ENCODE measurements around the gene USP37.
A peak's percentile ranks its signal among the peaks of the same experiment; 100 is the strongest.

The USP37 gene

DNA sequence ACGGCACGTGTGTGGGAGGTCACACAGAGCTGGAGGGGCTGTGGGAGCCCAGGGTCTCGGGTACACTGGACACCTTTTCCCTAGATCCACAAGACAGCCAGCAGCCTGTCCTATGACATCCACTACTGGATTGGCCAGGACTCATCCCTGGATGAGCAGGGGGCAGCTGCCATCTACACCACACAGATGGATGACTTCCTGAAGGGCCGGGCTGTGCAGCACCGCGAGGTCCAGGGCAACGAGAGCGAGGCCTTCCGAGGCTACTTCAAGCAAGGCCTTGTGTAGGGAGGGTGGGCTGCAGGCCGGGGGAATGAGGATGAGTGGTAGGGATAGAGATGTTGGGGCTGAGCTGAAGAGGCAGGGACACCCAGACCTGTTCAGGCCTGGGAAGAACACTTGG lies 142.6 kb downstream of the USP37 start:
- no peak for DNase-seq

DNA sequence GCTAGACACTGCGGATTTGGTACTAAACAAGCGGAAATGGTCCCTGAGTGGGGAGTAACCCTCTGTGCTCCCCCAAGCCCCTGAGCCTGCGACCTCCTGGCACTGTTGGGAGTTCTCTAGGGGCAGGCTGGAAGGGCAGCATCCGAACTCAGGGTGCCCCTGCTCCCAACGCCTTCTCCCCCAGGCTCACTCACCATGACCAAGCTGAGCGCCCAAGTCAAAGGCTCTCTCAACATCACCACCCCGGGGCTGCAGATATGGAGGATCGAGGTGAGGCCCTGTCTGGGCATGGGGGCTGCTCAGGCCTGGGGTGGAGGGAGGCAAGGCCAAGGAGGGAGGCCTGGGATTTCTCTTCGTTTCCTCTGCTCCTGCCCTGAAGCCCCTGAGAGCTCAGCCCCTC lies 144.6 kb downstream of the USP37 start:
- no peak for DNase-seq

DNA sequence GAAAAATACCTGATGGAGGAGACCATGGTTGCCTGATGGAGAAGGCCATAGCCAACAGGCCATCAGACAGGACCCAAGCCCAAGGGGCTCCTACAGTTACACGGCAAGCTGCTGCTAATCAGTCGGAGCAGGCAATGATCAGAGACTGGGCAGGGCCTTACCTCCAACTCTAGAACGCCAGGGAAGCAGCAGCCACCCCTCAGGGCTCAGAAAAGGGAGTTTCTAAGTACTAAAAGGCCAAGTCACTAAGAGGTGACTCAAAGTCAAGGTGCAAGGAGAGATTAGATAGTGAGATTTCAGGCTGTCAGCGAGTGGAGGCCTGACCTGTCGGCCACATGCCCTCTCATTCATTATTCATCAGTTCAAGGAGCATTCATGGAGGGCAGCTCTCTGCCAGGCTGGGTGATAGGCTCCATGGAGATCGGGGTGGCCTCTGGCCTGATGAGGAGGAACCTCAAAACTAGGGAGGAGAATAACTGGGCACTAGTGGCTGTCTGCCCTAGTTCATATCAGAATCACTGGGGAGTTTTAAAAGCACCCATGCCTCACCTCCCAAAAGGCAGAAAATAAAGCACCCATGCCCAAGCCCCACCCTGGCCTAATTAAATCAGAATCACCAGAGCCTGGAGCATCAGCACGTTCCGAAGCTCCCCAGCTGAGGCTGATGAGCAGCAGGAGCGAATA lies 145.6 kb downstream of the USP37 start:
- DNase-seq, result no peak

DNA sequence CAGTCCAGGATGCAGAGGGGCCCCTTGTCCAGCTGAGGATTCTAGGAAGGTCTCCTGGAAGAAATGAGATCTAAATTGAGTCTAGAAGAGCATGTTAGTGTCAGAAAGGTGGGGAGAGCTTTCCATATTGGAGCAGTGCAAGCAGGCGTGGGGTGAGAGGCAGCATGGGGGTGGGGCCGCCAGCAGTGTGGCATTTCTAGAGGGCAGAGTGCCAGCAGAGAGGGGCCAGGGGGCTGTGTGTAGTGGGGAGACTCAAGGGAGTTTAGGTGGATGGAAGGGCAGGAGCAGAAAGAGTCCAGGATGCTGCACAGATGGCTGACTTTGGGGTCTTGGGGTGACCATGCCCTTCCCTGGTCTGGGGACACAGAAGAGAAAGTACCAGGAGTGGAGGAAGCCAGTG lies 147.1 kb downstream of the USP37 start:
- DNase-seq, result no peak

DNA sequence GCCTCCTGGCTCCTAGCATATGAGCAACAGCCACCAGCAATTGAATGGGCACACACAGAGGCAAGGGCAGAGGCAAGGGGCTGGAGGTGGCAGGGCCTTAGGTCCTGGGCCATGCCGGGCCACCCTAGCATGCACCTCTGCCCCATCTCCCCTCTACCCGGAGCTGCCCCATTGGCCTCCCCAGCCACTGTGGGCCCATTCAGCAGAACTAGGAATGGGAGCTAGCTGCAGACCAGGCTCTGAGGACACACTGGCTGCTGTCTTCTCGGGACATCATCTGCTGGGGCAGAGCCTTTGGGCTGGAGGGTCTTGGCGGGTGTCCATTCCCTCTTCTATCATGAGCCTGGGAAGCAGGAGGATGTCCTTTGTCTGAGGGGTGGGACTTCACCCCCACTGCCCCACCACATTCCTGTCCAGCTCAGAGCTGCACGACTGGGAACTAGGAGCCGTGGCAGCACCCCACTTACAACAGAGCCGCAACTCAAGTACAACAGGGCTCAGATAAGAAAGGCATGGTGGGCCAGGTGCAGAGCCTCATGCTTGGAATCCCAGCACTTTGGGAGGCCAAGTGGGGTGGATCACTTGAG lies 148.4 kb downstream of the USP37 start:
- DNase-seq, result no peak

DNA sequence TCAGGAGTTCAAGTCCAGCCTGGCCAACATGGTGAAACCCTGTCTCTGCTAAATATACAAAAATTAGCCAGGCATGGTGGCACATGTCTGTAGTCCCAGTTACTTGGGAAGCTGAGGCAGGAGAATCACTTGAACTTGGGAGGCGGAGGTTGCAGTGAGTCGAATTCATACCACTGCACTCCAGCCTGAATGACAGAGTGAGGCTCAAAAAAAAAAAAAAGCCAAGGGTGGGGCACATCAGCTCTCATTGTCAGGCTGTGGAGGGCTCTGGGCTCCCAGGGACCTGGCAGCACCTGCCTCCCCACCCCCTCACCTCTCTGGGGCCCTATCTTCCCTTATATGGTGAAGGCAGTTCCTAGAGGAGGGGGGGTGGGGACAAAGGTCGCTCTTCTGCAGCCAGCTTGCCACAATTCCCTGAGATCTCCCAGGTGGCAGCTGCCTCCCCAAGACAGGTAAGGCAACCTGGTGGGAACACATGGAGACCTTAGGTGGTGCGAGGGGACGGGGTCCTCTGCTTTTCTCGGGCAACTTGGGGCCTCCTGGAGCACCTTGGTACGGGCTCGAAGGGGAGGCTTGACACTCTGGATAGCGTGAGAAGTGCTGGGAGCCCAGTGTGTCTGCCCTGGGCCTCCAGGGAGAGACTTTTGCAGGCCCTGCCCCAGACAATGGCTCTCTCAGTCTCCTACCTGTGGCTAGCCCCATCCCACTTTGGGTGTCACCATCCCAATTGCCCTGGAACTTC lies 149.3 kb downstream of the USP37 start, which contains the start of gene VIL1:
TSS of gene VIL1 (plus strand) at position 407 of the 742 bp plus-strand sequence. CDS start 4,656 bp downstream, outside the sequence.
- no peak for DNase-seq

DNA sequence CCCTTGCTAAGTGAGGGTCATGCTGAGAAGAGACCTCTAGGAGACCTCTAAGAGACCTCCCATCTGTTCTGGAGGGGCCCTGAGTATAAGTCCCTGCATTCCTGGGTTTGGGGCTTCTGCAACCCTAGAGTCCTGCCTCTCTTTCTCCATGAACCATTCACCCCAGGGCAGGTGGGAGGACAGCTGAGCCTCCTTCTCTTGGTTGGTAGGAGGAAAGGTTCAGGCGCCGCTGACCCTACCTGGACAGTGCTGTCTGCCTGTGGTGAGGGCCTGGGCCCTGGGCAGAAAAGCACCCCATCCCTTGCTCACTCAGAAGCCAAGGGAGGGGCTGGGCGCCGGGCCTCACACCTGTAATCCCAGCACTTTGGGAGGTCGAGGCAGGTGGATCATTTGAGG lies 149.8 kb downstream of the USP37 start:
- no peak for DNase-seq

DNA sequence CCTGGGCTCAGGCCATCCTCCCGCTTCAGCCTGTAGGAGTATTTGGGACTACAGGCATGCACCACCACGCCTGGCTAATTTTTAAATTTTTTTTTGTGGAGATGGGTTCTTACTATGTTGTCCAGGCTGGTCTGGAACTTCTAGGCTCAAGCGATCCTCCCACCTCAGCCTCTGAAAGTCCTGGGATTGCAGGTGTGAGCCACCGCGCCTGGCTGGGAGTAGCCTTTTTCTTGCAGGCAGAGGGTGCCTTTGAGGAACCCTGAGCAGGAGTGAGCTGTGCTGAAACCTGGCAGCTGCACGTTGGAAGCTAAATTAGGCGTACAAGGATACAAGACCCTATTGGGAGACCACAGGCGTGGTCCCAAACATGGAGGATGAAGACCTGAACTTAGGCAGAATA lies 160.4 kb downstream of the USP37 start:
- no peak for DNase-seq

DNA sequence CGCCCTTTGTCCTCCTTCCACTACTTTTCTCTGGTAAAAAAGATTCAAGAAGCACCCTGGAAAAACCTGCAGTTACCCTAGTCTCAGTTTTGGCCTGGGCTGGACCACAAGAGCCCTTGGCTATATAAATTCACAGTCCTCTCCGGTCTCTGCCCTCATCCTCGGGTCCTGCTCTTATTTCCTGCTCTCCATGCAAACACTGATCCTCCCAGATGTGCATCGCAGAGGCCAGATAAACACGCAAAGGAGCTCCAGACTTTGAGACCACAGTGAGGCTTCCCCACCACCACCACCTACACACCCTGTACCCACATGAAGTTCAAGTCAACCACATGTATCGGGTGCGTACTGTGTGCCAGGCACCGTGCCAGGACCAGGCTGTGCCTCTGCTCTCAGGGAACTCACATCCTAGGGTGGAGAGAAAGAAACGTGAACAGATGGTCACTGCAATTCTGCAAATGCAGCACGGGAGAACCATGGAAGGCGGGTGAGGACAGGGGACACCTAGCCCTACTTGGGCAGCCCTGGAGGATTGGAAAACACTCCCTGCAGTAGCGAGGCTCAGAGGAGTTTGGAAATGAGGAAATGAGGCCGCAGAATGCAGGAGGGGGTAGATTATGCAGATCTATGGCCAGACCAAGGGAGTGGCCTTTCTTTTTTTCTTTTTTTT lies 161.1 kb downstream of the USP37 start:
- peak; percentile 51 for DNase-seq

DNA sequence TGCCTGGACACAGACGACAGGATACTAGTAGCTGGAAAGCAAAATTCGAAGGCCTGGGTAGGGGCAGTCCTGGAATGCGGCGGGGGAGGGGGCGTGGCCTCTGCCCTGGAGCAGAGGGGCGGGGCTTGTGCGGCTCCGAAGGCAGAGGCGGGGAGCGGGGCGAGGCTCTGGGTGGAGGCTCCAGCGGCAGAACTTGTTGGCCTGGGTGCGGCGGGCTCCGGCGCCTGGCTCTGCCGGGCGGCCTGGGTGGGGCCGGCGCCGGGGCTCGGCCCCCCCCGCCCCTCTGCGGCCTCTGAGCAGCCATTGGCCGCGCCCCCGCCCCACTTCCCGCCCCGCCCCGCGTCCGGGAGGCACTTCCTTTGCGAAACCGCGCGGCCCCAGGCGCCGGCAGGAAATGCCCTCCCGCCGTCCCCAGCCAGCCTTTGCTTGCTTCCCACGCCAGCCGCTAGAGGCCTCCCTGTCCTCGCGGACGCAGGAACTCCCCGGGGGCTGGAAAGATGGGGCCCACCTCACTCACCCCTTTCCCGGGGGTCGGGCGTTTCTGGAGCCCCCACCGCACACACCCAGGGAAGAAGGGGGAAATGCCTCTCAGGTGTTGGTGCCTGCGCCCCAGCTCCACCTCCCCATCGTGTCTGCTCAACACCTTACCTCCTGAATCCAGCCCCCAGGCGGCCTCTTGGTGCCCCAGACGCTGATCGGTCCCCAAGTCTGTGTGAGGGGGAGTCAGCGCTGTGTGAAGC lies 161.8 kb downstream of the USP37 start:
- DNase-seq, result peak; percentile 94

DNA sequence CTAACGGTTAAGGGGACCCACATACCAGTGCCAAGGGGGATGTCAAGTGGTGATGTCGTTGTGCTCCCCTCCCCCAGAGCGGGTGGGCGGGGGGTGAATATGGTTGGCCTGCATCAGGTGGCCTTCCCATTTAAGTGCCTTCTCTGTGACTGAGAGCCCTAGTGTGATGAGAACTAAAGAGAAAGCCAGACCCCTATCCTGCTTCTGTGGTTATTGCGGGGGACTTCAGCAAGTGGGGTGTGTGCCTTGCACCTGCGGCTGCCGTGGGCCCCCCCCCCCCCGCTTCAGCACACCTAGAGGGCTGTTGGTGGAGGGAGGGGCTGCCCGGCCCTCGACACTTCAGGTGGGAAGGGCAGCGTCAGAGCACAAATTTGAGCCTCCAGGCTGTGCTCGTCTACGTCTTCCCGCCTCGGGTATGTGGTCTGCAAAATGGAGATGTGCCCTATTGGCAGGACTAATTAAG lies 162.4 kb downstream of the USP37 start:
- DNase-seq, result no peak

DNA sequence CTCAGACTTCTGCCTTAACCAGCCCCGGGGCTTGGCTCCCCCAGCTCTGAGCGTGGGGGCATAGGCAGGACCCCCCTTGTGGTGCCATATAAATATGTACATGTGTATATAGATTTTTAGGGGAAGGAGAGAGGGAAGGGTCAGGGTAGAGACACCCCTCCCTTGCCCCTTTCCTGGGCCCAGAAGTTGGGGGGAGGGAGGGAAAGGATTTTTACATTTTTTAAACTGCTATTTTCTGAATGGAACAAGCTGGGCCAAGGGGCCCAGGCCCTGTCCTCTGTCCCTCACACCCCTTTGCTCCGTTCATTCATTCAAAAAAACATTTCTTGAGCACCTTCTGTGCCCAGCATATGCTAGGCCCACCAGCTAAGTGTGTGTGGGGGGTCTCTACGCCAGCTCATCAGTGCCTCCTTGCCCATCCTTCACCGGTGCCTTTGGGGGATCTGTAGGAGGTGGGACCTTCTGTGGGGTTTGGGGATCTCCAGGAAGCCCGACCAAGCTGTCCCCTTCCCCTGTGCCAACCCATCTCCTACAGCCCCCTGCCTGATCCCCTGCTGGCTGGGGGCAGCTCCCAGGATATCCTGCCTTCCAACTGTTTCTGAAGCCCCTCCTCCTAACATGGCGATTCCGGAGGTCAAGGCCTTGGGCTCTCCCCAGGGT lies 162.9 kb downstream of the USP37 start:
- no peak for DNase-seq

DNA sequence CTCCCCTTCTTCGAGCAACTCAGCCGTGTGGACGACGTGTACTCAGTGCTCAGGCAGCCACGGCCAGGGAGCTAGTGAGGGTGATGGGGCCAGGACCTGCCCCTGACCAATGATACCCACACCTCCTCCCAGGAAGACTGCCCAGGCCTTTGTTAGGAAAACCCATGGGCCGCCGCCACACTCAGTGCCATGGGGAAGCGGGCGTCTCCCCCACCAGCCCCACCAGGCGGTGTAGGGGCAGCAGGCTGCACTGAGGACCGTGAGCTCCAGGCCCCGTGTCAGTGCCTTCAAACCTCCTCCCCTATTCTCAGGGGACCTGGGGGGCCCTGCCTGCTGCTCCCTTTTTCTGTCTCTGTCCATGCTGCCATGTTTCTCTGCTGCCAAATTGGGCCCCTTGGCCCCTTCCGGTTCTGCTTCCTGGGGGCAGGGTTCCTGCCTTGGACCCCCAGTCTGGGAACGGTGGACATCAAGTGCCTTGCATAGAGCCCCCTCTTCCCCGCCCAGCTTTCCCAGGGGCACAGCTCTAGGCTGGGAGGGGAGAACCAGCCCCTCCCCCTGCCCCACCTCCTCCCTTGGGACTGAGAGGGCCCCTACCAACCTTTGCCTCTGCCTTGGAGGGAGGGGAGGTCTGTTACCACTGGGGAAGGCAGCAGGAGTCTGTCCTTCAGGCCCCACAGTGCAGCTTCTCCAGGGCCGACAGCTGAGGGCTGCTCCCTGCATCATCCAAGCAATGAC lies 163.6 kb downstream of the USP37 start:
- no peak for DNase-seq

DNA sequence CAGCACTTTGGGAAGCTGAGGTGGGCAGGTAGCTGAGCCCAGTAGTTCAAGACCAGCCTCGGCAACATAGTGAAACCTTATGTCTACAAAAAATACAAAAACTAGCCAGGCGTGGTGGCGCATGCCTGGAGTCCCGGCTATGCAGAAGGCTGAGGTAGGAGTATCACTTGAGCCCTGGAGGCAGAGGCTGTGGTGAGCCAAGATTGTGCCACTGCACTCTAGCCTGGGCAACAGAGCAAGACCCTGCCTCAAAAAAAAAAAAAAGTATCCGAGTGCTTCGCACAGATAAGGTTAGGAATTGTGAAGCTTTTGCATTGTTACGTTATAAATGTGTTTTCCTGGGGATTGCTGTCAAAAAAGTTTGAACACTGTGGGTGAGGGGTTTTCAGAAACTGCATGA lies 164.3 kb downstream of the USP37 start:
- DNase-seq, result no peak

DNA sequence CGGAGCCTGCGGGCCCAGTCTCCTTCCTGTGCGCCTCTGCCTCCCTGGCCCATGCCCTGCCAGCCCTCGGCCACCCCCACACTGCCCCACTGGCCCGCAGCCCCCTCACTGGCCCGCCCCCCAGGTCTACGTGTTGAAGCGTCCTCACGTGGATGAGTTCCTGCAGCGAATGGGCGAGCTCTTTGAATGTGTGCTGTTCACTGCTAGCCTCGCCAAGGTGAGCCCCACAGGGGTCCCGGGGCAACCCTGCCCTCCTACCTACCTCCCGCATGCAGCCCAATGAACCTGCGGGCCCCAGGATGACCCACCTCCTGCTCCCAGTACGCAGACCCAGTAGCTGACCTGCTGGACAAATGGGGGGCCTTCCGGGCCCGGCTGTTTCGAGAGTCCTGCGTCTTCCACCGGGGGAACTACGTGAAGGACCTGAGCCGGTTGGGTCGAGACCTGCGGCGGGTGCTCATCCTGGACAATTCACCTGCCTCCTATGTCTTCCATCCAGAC lies 165.2 kb downstream of the USP37 start:
- no peak for DNase-seq

DNA sequence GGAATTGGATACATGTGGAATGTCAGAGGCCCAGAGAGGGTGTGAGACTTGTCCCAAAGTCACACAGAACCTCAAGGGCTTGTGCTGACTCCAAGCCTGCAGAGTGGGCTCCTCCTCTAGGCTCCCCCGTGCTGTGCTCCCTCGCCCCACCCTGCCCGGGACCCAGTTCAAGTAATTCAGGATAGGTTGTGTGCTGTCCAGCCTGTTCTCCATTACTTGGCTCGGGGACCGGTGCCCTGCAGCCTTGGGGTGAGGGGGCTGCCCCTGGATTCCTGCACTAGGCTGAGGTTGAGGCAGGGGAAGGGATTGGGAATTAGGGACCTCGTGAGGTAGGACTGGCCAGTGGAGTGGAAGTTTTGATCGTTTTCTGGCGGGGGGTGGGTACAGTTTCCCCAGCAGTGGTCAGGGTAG lies 165.7 kb downstream of the USP37 start:
- DNase-seq, result no peak

DNA sequence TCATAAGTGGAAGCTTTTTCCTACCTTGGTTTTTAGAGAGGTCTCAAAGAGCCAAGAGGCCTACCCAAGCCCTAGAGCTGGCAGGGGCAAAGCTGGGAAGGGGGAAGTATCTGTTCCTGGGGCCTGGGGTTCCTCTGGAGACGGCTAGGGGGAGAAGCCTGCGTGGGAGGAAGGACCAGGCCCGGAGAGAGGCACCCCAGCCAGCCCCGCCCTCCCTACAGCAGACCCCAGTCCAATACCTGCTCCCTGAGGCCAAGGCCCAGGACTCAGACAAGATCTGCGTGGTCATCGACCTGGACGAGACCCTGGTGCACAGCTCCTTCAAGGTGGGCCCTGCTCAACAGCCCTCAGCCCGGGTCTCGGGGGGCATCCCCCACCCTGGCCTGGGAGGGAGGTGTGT lies 166.3 kb downstream of the USP37 start:
- DNase-seq, result no peak

DNA sequence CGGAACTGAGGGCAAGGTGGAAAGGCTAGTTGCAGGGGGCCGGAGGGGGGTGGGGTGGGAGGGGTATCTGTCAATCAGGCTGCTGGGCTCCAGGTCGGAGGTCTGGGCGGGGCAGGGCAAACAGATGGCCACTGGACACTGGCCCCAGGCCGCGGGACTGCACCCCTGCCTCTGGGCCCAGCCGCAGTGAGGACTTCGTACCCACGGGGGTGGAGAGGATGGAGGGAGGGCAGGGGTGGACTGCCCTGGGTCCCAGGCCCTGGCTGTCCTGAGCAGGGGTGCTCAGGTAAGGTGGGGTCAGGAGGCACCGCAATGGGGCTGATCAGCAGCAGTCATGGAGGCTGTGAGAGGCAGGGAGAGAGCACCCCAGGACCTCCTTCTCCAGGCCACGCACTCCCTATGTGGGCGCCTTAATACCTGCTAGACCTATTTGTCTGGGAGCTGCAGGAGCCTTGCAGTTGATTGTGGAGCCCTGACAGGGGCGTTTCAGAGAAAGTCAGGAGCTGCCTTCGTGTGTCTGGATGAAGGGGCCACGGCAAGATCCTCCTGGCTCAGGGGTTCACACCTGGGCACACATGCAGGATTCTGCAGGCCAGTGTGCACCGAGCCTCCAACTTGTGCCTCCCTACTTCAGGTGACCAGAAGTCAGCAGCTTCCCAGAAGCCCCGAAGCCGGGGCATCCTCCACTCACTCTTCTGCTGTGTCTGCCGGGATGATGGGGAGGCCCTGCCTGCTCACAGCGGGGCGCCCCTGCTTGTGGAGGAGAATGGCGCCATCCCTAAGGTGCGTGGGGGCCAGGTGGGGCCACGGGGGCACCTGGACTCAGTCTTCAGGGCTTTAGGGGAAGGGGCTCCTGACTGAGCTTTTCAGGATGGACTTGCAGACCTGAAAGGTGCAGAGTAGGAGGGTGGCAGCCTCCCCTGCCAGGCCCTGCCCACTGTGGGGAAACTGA lies 166.9 kb downstream of the USP37 start:
- no peak for DNase-seq

Measured in stimulated activated CD4-positive, alpha-beta T cell treated with anti-CD3 and anti-CD28 coated beads, Interleukin-12 subunit alpha, Interleukin-12 subunit beta, amount 100 ng/mL, for 4 hours (primary cell).